SK-N-SH (cell line): ENCODE measurements around the gene MEI1. TPM values are rescaled to one million over a fixed set of nuclear protein-coding genes. Genes with fewer than 3 reads are reported as not detected.

Experiments used
- CTCF ChIA-PET: fragments of 300-600, 350-600 bp; formaldehyde crosslinking; extraction: SDS; loops from one replicate; lab custom pipeline; 2021; lab: Yijun Ruan, JAX
- POLR2A ChIA-PET: fragments of 350-600 bp; sonication (Branson Sonifier 250); formaldehyde crosslinking; extraction: SDS; loops from one replicate; lab custom pipeline; 2020; ENCODE audit warnings: antibody characterized with exemption, inconsistent platforms; lab: Yijun Ruan, JAX
- DNase-seq: peaks from one replicate; pipeline ENCODE4 v3.0.0; 2012
- H2AFZ ChIP-seq: fragments of 200-600 bp; sonication (generic); 2 replicates; pipeline ENCODE4 v1.8.1; 2016; ENCODE audit warnings: antibody characterized with exemption, mild to moderate bottlenecking, low read depth
- H3F3A ChIP-seq: fragments of 200-600 bp; sonication (generic); replicated peaks from 2 replicates; pipeline ENCODE3; 2016; ENCODE audit warnings: antibody characterized with exemption, mild to moderate bottlenecking; ENCODE audit not compliant: insufficient read depth
- H3K27ac ChIP-seq, 2 experiments: fragments of 200-500 bp in 1 of 2; fragments of 200-600 bp in 1 of 2; sonication (Bioruptor generic) in 1 of 2; sonication (generic), shearing (Covaris generic) in 1 of 2; 2 replicates each; pipeline versions ENCODE4 v1.5.1 to v1.6.1; 2014 to 2016; ENCODE audit warnings: low read depth in 2 of 2, inconsistent platforms in 1 of 2, low read length in 1 of 2, mild to moderate bottlenecking in 1 of 2, mixed read lengths in 1 of 2
- H3K27me3 ChIP-seq: fragments of 200-600 bp; sonication (generic), shearing (Covaris generic); 2 replicates; pipeline ENCODE4 v1.6.1; 2016; ENCODE audit warnings: mixed run types; ENCODE audit not compliant: insufficient read depth
- H3K36me3 ChIP-seq, 2 experiments: fragments of 200-500 bp in 1 of 2; fragments of 200-600 bp in 1 of 2; sonication (Bioruptor generic) in 1 of 2; sonication (generic) in 1 of 2; replicated peaks in 1 of 2; 2 replicates each; pipeline versions ENCODE3 to v1.5.1; 2014 to 2016; ENCODE audit warnings: low read length in 1 of 2, mild to moderate bottlenecking in 1 of 2; ENCODE audit not compliant: insufficient read depth in 2 of 2, control insufficient read depth in 1 of 2
- H3K4me1 ChIP-seq, 2 experiments: fragments of 200-500 bp in 1 of 2; fragments of 200-600 bp in 1 of 2; sonication (Bioruptor generic) in 1 of 2; sonication (generic), shearing (Covaris generic) in 1 of 2; 2 replicates each; pipeline versions ENCODE4 v1.5.1 to v1.6.1; 2014 to 2016; ENCODE audit warnings: low read depth in 1 of 2, low read length in 1 of 2, mixed run types in 1 of 2; ENCODE audit not compliant: insufficient read depth in 2 of 2, control insufficient read depth in 1 of 2
- H3K4me2 ChIP-seq: fragments of 200-600 bp; sonication (generic), shearing (Covaris generic); 2 replicates; pipeline ENCODE4 v1.6.1; 2017; ENCODE audit warnings: mixed run types
- H3K4me3 ChIP-seq, 2 experiments: fragments of 200-500 bp in 1 of 2; fragments of 200-600 bp in 1 of 2; sonication (Bioruptor generic) in 1 of 2; sonication (generic), shearing (Covaris generic) in 1 of 2; 2 replicates each; pipeline versions ENCODE4 v1.5.1 to v1.8.1; 2014 to 2016; ENCODE audit warnings: low read depth in 2 of 2, inconsistent platforms in 1 of 2, low read length in 1 of 2, mild to moderate bottlenecking in 1 of 2, mixed read lengths in 1 of 2, moderate library complexity in 1 of 2
- H3K79me2 ChIP-seq: fragments of 200-600 bp; sonication (generic); 2 replicates; pipeline ENCODE4 v1.8.1; 2017; ENCODE audit warnings: mild to moderate bottlenecking; ENCODE audit not compliant: insufficient read depth
- H3K9ac ChIP-seq: fragments of 200-600 bp; sonication (generic); 2 replicates; pipeline ENCODE4 v1.6.1; 2017; ENCODE audit warnings: mixed run types
- H3K9me2 ChIP-seq: fragments of 200-600 bp; sonication (generic); 2 replicates; pipeline ENCODE4 v1.6.1; 2017; ENCODE audit warnings: mixed run types
- H3K9me3 ChIP-seq: fragments of 200-600 bp; sonication (generic); 2 replicates; pipeline ENCODE4 v1.6.1; 2017; ENCODE audit warnings: mixed run types, mild to moderate bottlenecking, moderate library complexity
- H4K20me1 ChIP-seq: fragments of 200-600 bp; sonication (generic); 2 replicates; pipeline ENCODE4 v1.6.1; 2017; ENCODE audit warnings: mild to moderate bottlenecking, mixed run types; ENCODE audit not compliant: insufficient read depth
- CHD2 ChIP-seq: fragments of 150-350 bp; IDR thresholded peaks from 2 replicates; pipeline ENCODE4 v1.6.1; 2018; ENCODE audit warnings: low read length; ENCODE audit not compliant: partially characterized antibody
- ELF1 ChIP-seq: IDR thresholded peaks from 2 replicates; pipeline ENCODE4 v1.4.0; 2012
- EP300 ChIP-seq, 2 experiments: IDR thresholded peaks; 2 replicates each; pipeline versions ENCODE4 v1.4.0 to v1.6.1; 2012; ENCODE audit warnings: borderline replicate concordance in 1 of 2, low read depth in 1 of 2, low read length in 1 of 2
- EZH2phosphoT487 ChIP-seq: fragments of 200-600 bp; sonication (generic); IDR thresholded peaks from 2 replicates; pipeline ENCODE4 v1.6.1; 2017; ENCODE audit warnings: low read depth, mixed run types, mild to moderate bottlenecking, antibody characterized with exemption, moderate library complexity, borderline replicate concordance
- JUND ChIP-seq: IDR thresholded peaks from 2 replicates; pipeline ENCODE4 v1.4.0; 2012
- NRF1 ChIP-seq: IDR thresholded peaks from 2 replicates; pipeline ENCODE4 v1.6.1; 2012; ENCODE audit warnings: low read depth, mild to moderate bottlenecking, low read length
- RAD21 ChIP-seq: IDR thresholded peaks from 2 replicates; pipeline ENCODE4 v1.6.1; 2012; ENCODE audit warnings: mild to moderate bottlenecking, low read length
- RFX5 ChIP-seq: IDR thresholded peaks from 2 replicates; pipeline ENCODE4 v1.6.1; 2012; ENCODE audit warnings: mild to moderate bottlenecking, improper control_type of control experiment, low read length
- RXRA ChIP-seq: IDR thresholded peaks from 2 replicates; pipeline ENCODE4 v1.4.0; 2012; ENCODE audit warnings: low read depth, mild to moderate bottlenecking, borderline replicate concordance
- TAF1 ChIP-seq: IDR thresholded peaks from 2 replicates; pipeline ENCODE4 v1.6.1; 2012; ENCODE audit warnings: low read depth, mild to moderate bottlenecking, low read length, moderate library complexity, borderline replicate concordance
- TCF12 ChIP-seq: IDR thresholded peaks from 2 replicates; pipeline ENCODE4 v1.4.0; 2012
- YY1 ChIP-seq: IDR thresholded peaks from 2 replicates; pipeline ENCODE4 v1.4.0; 2012; ENCODE audit warnings: low read depth, mild to moderate bottlenecking
- WGBS: methylation state at CpG from one replicate; pipeline ENCODE4 v1.1.6; 2017; ENCODE audit warnings: low lambda C conversion rate; 5-methylcytosine and 5-hydroxymethylcytosine counted together
- polyA plus RNA-seq, 3 experiments: library from polyadenylated mRNA; depleted of rRNA; stranded (reverse); fragments of >200 nt; gene quantifications; 2 replicates each; pipeline ENCODE4 v1.2.3, GENCODE V29; 2012
- TF ChIP-seq, protein P1 (sequence below): fragments of 200-600 bp; sonication (generic); IDR thresholded peaks from 2 replicates; pipeline ENCODE4 v1.6.1; 2017; ENCODE audit warnings: antibody characterized with exemption, mild to moderate bottlenecking, moderate library complexity
- TF ChIP-seq, protein P2 (sequence below): IDR thresholded peaks from 2 replicates; pipeline ENCODE4; 2012
- TF ChIP-seq, protein P3 (sequence below): IDR thresholded peaks from 2 replicates; pipeline ENCODE4 v1.4.0; 2012; ENCODE audit warnings: low read depth, borderline replicate concordance
- TF ChIP-seq, protein P4 (sequence below): fragments of 150-350 bp; IDR thresholded peaks from 2 replicates; pipeline ENCODE4 v1.6.1; 2016; ENCODE audit warnings: mild to moderate bottlenecking, low read depth, low read length
- TF ChIP-seq, protein P5 (sequence below): fragments of 150-350 bp; IDR thresholded peaks from 2 replicates; pipeline ENCODE4 v1.6.1; 2017; ENCODE audit warnings: antibody characterized with exemption, low read length, low read depth, borderline replicate concordance

Gene MEI1
- polyA plus RNA-seq, 1 of the 3 experiments (the other 2 are of a cell fraction): not detected

DNA sequence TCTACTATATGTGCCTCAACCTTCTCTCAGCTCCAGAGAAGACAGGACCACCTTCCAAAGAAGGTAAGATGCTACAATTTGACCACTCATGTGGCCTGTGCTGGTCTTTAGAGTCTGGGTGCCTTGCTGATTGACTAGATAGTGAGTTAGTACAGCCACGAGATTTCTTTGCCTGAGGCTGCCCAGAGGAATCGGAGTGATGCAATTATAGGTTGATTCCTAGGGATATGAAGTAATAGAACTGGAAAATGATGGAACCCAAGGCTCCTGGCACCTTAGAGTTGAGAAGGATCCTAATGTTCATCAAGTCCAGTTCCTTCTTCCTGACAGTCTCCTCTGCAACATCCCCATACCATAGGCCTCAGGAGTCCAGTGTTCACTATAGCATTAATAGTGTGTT is 54.7 kb downstream of the MEI1 start:
- Histone ChIP-seq H3F3A (no peaks in the 10 kb centered on the region), H3K27ac (no peak overlapping the region), H3K4me2 (no peak overlapping the region), H4K20me1 (no peaks in the 10 kb centered on the region), H3K79me2 (no peaks in the 10 kb centered on the region), H3K9ac (no peak overlapping the region), H3K4me1 (no peaks in the 10 kb centered on the region), H3K9me2 (no peaks in the 10 kb centered on the region)
- DNase-seq: no peak
- no CpG with 5 or more reads among the region's 2 CpGs for WGBS
- CTCF ChIA-PET: no interaction called here
- TF ChIP-seq, protein P1, sequence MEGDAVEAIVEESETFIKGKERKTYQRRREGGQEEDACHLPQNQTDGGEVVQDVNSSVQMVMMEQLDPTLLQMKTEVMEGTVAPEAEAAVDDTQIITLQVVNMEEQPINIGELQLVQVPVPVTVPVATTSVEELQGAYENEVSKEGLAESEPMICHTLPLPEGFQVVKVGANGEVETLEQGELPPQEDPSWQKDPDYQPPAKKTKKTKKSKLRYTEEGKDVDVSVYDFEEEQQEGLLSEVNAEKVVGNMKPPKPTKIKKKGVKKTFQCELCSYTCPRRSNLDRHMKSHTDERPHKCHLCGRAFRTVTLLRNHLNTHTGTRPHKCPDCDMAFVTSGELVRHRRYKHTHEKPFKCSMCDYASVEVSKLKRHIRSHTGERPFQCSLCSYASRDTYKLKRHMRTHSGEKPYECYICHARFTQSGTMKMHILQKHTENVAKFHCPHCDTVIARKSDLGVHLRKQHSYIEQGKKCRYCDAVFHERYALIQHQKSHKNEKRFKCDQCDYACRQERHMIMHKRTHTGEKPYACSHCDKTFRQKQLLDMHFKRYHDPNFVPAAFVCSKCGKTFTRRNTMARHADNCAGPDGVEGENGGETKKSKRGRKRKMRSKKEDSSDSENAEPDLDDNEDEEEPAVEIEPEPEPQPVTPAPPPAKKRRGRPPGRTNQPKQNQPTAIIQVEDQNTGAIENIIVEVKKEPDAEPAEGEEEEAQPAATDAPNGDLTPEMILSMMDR: no peak
- TF ChIP-seq TCF12: no peak
- no peak for TF ChIP-seq JUND
- TF ChIP-seq, protein P2, sequence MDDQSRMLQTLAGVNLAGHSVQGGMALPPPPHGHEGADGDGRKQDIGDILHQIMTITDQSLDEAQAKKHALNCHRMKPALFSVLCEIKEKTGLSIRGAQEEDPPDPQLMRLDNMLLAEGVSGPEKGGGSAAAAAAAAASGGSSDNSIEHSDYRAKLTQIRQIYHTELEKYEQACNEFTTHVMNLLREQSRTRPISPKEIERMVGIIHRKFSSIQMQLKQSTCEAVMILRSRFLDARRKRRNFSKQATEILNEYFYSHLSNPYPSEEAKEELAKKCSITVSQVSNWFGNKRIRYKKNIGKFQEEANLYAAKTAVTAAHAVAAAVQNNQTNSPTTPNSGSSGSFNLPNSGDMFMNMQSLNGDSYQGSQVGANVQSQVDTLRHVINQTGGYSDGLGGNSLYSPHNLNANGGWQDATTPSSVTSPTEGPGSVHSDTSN: no peak
- TF ChIP-seq ELF1: no peak
- TF ChIP-seq EP300 (IDR thresholded peaks at IDR 0.05; ENCODE audit: borderline replicate concordance in 1 of 2, low read depth in 1 of 2, low read length in 1 of 2): no peak
- no peak for TF ChIP-seq NRF1
- no peak for TF ChIP-seq RXRA
- no peak for TF ChIP-seq RAD21
- no peak for TF ChIP-seq TAF1
- no peak for TF ChIP-seq EZH2phosphoT487
- no peak for TF ChIP-seq CHD2
- TF ChIP-seq RFX5: no peak
- TF ChIP-seq, protein P3, sequence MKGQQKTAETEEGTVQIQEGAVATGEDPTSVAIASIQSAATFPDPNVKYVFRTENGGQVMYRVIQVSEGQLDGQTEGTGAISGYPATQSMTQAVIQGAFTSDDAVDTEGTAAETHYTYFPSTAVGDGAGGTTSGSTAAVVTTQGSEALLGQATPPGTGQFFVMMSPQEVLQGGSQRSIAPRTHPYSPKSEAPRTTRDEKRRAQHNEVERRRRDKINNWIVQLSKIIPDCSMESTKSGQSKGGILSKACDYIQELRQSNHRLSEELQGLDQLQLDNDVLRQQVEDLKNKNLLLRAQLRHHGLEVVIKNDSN: no peak
- no peak for TF ChIP-seq YY1
- TF ChIP-seq, protein P4, sequence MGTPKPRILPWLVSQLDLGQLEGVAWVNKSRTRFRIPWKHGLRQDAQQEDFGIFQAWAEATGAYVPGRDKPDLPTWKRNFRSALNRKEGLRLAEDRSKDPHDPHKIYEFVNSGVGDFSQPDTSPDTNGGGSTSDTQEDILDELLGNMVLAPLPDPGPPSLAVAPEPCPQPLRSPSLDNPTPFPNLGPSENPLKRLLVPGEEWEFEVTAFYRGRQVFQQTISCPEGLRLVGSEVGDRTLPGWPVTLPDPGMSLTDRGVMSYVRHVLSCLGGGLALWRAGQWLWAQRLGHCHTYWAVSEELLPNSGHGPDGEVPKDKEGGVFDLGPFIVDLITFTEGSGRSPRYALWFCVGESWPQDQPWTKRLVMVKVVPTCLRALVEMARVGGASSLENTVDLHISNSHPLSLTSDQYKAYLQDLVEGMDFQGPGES: no peak
- TF ChIP-seq, protein P5, sequence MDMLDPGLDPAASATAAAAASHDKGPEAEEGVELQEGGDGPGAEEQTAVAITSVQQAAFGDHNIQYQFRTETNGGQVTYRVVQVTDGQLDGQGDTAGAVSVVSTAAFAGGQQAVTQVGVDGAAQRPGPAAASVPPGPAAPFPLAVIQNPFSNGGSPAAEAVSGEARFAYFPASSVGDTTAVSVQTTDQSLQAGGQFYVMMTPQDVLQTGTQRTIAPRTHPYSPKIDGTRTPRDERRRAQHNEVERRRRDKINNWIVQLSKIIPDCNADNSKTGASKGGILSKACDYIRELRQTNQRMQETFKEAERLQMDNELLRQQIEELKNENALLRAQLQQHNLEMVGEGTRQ: no peak
- TF ChIP-seq, all 33 proteins: peak for 0
- H2AFZ ChIP-seq: no peak overlapping the region
- no peaks in the 10 kb centered on the region for H3K36me3 ChIP-seq
- H3K4me3 ChIP-seq: no peak overlapping the region
- H3K27me3 ChIP-seq: no peaks in the 10 kb centered on the region
- H3K9me3 ChIP-seq: no peaks in the 10 kb centered on the region
- POLR2A ChIA-PET: no interaction called here
